Neural cell (in vitro differentiated cells): ENCODE data around the gene IPO9. TPM values are rescaled to one million over a fixed set of nuclear protein-coding genes. Genes with fewer than 3 reads are reported as not detected.

Experiments used
- H2AFZ ChIP-seq: fragments of 200-600, 300-800 bp; sonication (generic), shearing (Covaris generic); 2 replicates; pipeline ENCODE4 v1.6.0; 2014; ENCODE audit warnings: low read depth, mild to moderate bottlenecking, antibody characterized with exemption, low read length, moderate library complexity
- H3F3A ChIP-seq: fragments of 200-600 bp; shearing (Covaris generic); 2 replicates; pipeline ENCODE4 v1.6.1; 2016; ENCODE audit warnings: mild to moderate bottlenecking, moderate library complexity, mixed read lengths, antibody characterized with exemption, low read length; ENCODE audit not compliant: insufficient read depth, poor library complexity, severe bottlenecking
- H3K27ac ChIP-seq: fragments of 200-600, 300-800 bp; sonication (generic), shearing (Covaris generic); 2 replicates; pipeline ENCODE4 v1.5.1; 2014; ENCODE audit warnings: mild to moderate bottlenecking, low read length, moderate library complexity
- H3K27me3 ChIP-seq: fragments of 300-800, 200-600 bp; sonication (generic), shearing (Covaris generic); 2 replicates; pipeline ENCODE4 v1.6.0; 2014; ENCODE audit warnings: mild to moderate bottlenecking, low read depth, low read length, moderate library complexity; ENCODE audit not compliant: insufficient read depth
- H3K36me3 ChIP-seq: fragments of 300-800, 200-600 bp; sonication (generic), shearing (Covaris generic); 2 replicates; pipeline ENCODE4 v1.5.1; 2014; ENCODE audit warnings: mild to moderate bottlenecking, antibody characterized with exemption, low read length, moderate library complexity; ENCODE audit not compliant: insufficient read depth
- H3K4me2 ChIP-seq: fragments of 300-800, 200-600 bp; sonication (generic), shearing (Covaris generic); 2 replicates; pipeline ENCODE4 v1.6.0; 2014; ENCODE audit warnings: mild to moderate bottlenecking, low read length
- H3K4me3 ChIP-seq: fragments of 300-800, 200-600 bp; sonication (generic), shearing (Covaris generic); 2 replicates; pipeline ENCODE4 v1.5.1; 2014; ENCODE audit warnings: mild to moderate bottlenecking, low read length, moderate library complexity
- H3K79me2 ChIP-seq: fragments of 200-600 bp; shearing (Covaris generic); replicated peaks from 2 replicates; pipeline ENCODE4 v1.6.0; 2014; ENCODE audit warnings: mild to moderate bottlenecking, low read length, moderate library complexity; ENCODE audit not compliant: insufficient read depth
- H3K9ac ChIP-seq: fragments of 300-800, 200-600 bp; sonication (generic), shearing (Covaris generic); 2 replicates; pipeline ENCODE4 v1.6.1; 2016; ENCODE audit warnings: mild to moderate bottlenecking, low read length, mixed read lengths
- H3K9me2 ChIP-seq: fragments of 200-600 bp; shearing (Covaris generic); 2 replicates; pipeline ENCODE4 v1.6.1; 2016; ENCODE audit warnings: mild to moderate bottlenecking, low read length, mixed read lengths; ENCODE audit not compliant: insufficient read depth
- H3K9me3 ChIP-seq: fragments of 200-600, 300-800 bp; sonication (generic), shearing (Covaris generic); 2 replicates; pipeline ENCODE4 v1.6.1; 2016; ENCODE audit warnings: mild to moderate bottlenecking, mixed run types, low read length, moderate library complexity, mixed read lengths
- H4K20me1 ChIP-seq: fragments of 200-600 bp; shearing (Covaris generic); 2 replicates; pipeline ENCODE4 v1.6.1; 2016; ENCODE audit warnings: mild to moderate bottlenecking, mixed run types; ENCODE audit not compliant: insufficient read depth
- EP300 ChIP-seq: fragments of 450-650 bp; conservative IDR thresholded peaks from 2 replicates; pipeline ENCODE4 v1.6.1; 2014; ENCODE audit warnings: antibody characterized with exemption, mild to moderate bottlenecking, moderate library complexity; ENCODE audit not compliant: poor library complexity, severe bottlenecking
- EZH2 ChIP-seq: fragments of 200-600, 300-800 bp; shearing (Covaris generic), sonication (generic); IDR thresholded peaks from 2 replicates; pipeline ENCODE4 v1.6.1; 2014; ENCODE audit warnings: antibody characterized with exemption, low read length, borderline replicate concordance, mild to moderate bottlenecking; ENCODE audit not compliant: insufficient read depth, poor library complexity, severe bottlenecking
- MXI1 ChIP-seq: fragments of 450-650 bp; conservative IDR thresholded peaks from 2 replicates; pipeline ENCODE4 v1.6.1; 2014; ENCODE audit warnings: antibody characterized with exemption, mild to moderate bottlenecking; ENCODE audit not compliant: poor library complexity, severe bottlenecking
- POLR2AphosphoS5 ChIP-seq: IDR thresholded peaks from 2 replicates; pipeline ENCODE4 v1.6.1; 2012
- RAD21 ChIP-seq: fragments of 450-650 bp; conservative IDR thresholded peaks from 2 replicates; pipeline ENCODE4 v1.6.1; 2014; ENCODE audit warnings: antibody characterized with exemption, mild to moderate bottlenecking, moderate library complexity
- SMC3 ChIP-seq: fragments of 450-650 bp; conservative IDR thresholded peaks from 2 replicates; pipeline ENCODE4 v1.6.1; 2014; ENCODE audit warnings: antibody characterized with exemption, mild to moderate bottlenecking, moderate library complexity; ENCODE audit not compliant: poor library complexity
- TAF1 ChIP-seq: IDR thresholded peaks from 2 replicates; pipeline ENCODE4 v1.6.1; 2012; ENCODE audit warnings: low read depth
- polyA plus RNA-seq: library from polyadenylated mRNA; depleted of rRNA; stranded (reverse); fragments of >200 nt; gene quantifications from 2 replicates; pipeline ENCODE4 v1.2.3, GENCODE V29; 2014
- TF ChIP-seq, protein P1 (sequence below): fragments of 450-650 bp; IDR thresholded peaks from 2 replicates; pipeline ENCODE4 v1.5.1; 2014; ENCODE audit warnings: antibody characterized with exemption, mild to moderate bottlenecking, moderate library complexity; ENCODE audit not compliant: poor library complexity, severe bottlenecking
- TF ChIP-seq, protein P2 (sequence below): IDR thresholded peaks from 2 replicates; pipeline ENCODE4 v1.6.1; 2012; ENCODE audit warnings: borderline replicate concordance

Gene IPO9
- polyA plus RNA-seq, 1 donor from 2014 or later, result 45.0 TPM

DNA sequence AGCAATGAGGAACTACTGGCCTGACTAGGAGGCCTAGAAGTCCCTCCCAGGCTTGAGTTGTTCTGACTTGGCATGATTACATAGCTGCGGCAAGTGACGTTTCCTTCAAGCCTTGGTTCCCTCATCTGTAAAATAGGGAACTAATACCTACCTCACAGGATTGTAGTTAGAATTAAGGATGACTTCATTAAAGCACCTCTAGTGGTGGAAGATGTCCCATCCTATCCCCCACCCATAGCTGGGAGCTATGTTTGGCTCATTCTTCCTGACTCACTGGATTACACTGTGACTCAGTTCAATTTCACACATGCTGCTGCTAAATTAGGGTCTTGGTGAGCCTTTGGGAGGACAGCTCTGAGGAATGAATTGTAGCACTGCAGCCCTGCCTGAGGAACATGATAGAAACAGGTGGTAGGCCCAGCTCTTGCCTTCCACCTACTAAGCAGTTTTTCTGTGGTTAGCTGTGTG is 53.7 kb downstream of the IPO9 start:
- H3F3A ChIP-seq, result no peaks in the 10 kb centered on the region
- H3K9me2 ChIP-seq, result no peaks in the 10 kb centered on the region
- no peaks in the 10 kb centered on the region for H3K27me3 ChIP-seq
- H3K36me3 ChIP-seq, result no peaks in the 10 kb centered on the region
- no peak overlapping the region for H2AFZ ChIP-seq
- H3K27ac ChIP-seq, result no peak overlapping the region
- TF ChIP-seq RAD21 (no peak), SMC3 (no peak), POLR2AphosphoS5 (no peak), TAF1 (no peak), MXI1 (no peak), EZH2 (no peak), EP300 (no peak)
- TF ChIP-seq, protein P1, sequence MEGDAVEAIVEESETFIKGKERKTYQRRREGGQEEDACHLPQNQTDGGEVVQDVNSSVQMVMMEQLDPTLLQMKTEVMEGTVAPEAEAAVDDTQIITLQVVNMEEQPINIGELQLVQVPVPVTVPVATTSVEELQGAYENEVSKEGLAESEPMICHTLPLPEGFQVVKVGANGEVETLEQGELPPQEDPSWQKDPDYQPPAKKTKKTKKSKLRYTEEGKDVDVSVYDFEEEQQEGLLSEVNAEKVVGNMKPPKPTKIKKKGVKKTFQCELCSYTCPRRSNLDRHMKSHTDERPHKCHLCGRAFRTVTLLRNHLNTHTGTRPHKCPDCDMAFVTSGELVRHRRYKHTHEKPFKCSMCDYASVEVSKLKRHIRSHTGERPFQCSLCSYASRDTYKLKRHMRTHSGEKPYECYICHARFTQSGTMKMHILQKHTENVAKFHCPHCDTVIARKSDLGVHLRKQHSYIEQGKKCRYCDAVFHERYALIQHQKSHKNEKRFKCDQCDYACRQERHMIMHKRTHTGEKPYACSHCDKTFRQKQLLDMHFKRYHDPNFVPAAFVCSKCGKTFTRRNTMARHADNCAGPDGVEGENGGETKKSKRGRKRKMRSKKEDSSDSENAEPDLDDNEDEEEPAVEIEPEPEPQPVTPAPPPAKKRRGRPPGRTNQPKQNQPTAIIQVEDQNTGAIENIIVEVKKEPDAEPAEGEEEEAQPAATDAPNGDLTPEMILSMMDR, result no peak
- TF ChIP-seq, protein P2, sequence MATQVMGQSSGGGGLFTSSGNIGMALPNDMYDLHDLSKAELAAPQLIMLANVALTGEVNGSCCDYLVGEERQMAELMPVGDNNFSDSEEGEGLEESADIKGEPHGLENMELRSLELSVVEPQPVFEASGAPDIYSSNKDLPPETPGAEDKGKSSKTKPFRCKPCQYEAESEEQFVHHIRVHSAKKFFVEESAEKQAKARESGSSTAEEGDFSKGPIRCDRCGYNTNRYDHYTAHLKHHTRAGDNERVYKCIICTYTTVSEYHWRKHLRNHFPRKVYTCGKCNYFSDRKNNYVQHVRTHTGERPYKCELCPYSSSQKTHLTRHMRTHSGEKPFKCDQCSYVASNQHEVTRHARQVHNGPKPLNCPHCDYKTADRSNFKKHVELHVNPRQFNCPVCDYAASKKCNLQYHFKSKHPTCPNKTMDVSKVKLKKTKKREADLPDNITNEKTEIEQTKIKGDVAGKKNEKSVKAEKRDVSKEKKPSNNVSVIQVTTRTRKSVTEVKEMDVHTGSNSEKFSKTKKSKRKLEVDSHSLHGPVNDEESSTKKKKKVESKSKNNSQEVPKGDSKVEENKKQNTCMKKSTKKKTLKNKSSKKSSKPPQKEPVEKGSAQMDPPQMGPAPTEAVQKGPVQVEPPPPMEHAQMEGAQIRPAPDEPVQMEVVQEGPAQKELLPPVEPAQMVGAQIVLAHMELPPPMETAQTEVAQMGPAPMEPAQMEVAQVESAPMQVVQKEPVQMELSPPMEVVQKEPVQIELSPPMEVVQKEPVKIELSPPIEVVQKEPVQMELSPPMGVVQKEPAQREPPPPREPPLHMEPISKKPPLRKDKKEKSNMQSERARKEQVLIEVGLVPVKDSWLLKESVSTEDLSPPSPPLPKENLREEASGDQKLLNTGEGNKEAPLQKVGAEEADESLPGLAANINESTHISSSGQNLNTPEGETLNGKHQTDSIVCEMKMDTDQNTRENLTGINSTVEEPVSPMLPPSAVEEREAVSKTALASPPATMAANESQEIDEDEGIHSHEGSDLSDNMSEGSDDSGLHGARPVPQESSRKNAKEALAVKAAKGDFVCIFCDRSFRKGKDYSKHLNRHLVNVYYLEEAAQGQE, result no peak
- no peaks in the 10 kb centered on the region for H3K79me2 ChIP-seq
- H4K20me1 ChIP-seq, result no peaks in the 10 kb centered on the region
- H3K9me3 ChIP-seq, result no peaks in the 10 kb centered on the region
- H3K4me3 ChIP-seq, result no peak overlapping the region
- no peak overlapping the region for H3K4me2 ChIP-seq
- H3K9ac ChIP-seq, result no peak overlapping the region

DNA sequence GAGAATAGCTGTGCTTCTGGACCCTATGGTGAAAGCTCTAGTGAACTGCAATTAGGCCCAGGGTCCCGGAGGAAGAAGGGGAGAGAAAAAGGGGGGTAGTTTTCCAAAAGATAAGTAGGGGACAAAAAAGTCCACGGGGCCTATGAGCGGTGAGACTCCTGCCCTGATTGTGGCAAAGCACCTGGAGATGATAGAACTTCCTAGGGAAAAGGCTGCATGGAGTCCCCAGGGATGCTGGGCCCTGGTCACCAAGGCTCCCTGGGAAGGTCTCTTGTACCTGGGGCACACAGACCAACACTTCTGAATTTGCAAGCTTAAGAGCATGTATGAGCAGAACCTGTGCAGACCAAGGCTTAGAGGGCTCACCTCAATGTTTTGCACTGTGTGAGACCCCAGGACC is 54.3 kb downstream of the IPO9 start:
- no peaks in the 10 kb centered on the region for H3K27me3 ChIP-seq
- H3K9me2 ChIP-seq, result no peaks in the 10 kb centered on the region
- H3K27ac ChIP-seq, result no peak overlapping the region
- H3K4me3 ChIP-seq, result no peak overlapping the region
- H3K79me2 ChIP-seq, result no peaks in the 10 kb centered on the region
- H3K9ac ChIP-seq, result no peak overlapping the region
- H3F3A ChIP-seq, result no peaks in the 10 kb centered on the region
- no peak overlapping the region for H2AFZ ChIP-seq
- no peaks in the 10 kb centered on the region for H4K20me1 ChIP-seq
- TF ChIP-seq MXI1, result no peak
- no peak for TF ChIP-seq POLR2AphosphoS5
- TF ChIP-seq RAD21, result no peak
- TF ChIP-seq EZH2, result no peak
- no peak for TF ChIP-seq EP300
- TF ChIP-seq, protein P2, result no peak
- TF ChIP-seq TAF1, result no peak
- TF ChIP-seq, protein P1, result no peak
- TF ChIP-seq SMC3, result no peak
- H3K9me3 ChIP-seq, result no peaks in the 10 kb centered on the region
- H3K36me3 ChIP-seq, result no peaks in the 10 kb centered on the region
- no peak overlapping the region for H3K4me2 ChIP-seq
